Measurements from ENCODE around the gene LRRC27.
"Not testable (repeated sequence)": the region's sequence is repeated elsewhere in the genome, so short reads cannot be mapped to it uniquely, and the experiment has no call there.

Gene LRRC27

GRCh38 chr10:132316133-132316532 lies 15.9 kb upstream of the LRRC27 start:
- no peak for DNase-seq

GRCh38 chr10:132317477-132317876 lies 14.5 kb upstream of the LRRC27 start:
- DNase-seq: not testable (repeated sequence)

- DNase-seq: no peak
Observed at GRCh38 chr10:132319853-132320653, 11.9 kb upstream of the LRRC27 start.

- no peak for DNase-seq
Observed at GRCh38 chr10:132320654-132321469, 11.1 kb upstream of the LRRC27 start.

GRCh38 chr10:132321726-132322125 lies 10.3 kb upstream of the LRRC27 start:
- DNase-seq: no peak

GRCh38 chr10:132322586-132323048 lies 9.4 kb upstream of the LRRC27 start:
- DNase-seq: no peak

GRCh38 chr10:132324186-132324585 lies 7.8 kb upstream of the LRRC27 start:
- no peak for DNase-seq

- DNase-seq: no peak
Observed at GRCh38 chr10:132326344-132326889, 5.6 kb upstream of the LRRC27 start.

GRCh38 chr10:132326925-132327324 lies 5.1 kb upstream of the LRRC27 start:
- no peak for DNase-seq

GRCh38 chr10:132328106-132328505 lies 3.9 kb upstream of the LRRC27 start:
- DNase-seq: no peak

GRCh38 chr10:132328738-132329137 lies 3.3 kb upstream of the LRRC27 start:
- DNase-seq: no peak

GRCh38 chr10:132329565-132330485 lies 2.2 kb upstream of the LRRC27 start:
- DNase-seq: peak; percentile 11

- no peak for DNase-seq
Observed at GRCh38 chr10:132330486-132330833, 1.5 kb upstream of the LRRC27 start.

- DNase-seq: no peak
Observed at GRCh38 chr10:132332433-132332754, 401 bp downstream of the LRRC27 start.

- DNase-seq: no peak
Observed at GRCh38 chr10:132333386-132333785, 1.4 kb downstream of the LRRC27 start.

- DNase-seq: no peak
Observed at GRCh38 chr10:132334631-132335188, 2.7 kb downstream of the LRRC27 start.

- no peak for DNase-seq
Observed at GRCh38 chr10:132335189-132336063, 3.4 kb downstream of the LRRC27 start.

GRCh38 chr10:132336064-132336746 lies 4.2 kb downstream of the LRRC27 start:
- DNase-seq: no peak

GRCh38 chr10:132336919-132337407 lies 5.0 kb downstream of the LRRC27 start:
- no peak for DNase-seq

GRCh38 chr10:132337854-132338253 lies 5.9 kb downstream of the LRRC27 start:
- not testable (repeated sequence) for DNase-seq

GRCh38 chr10:132338876-132339275 lies 6.9 kb downstream of the LRRC27 start:
- DNase-seq: no peak
